AG09309 (cell line): ENCODE measurements around the gene RAB34.

Source experiments
- DNase-seq: peaks from one replicate; pipeline ENCODE4 v3.0.0-alpha.2; 2010; ENCODE audit warnings: low read depth
- H3K4me3 ChIP-seq: 2 replicates; pipeline ENCODE4 v1.5.1; 2011; ENCODE audit warnings: mild to moderate bottlenecking, low read depth, low read length, moderate library complexity; ENCODE audit not compliant: control insufficient read depth
- TF ChIP-seq, protein P1 (sequence below): IDR thresholded peaks from 2 replicates; pipeline ENCODE4 v1.5.1; 2011; ENCODE audit warnings: mild to moderate bottlenecking, low read depth, low read length, inconsistent platforms; ENCODE audit not compliant: insufficient read depth, control insufficient read depth; ENCODE audit errors: missing control alignments

The RAB34 gene

DNA sequence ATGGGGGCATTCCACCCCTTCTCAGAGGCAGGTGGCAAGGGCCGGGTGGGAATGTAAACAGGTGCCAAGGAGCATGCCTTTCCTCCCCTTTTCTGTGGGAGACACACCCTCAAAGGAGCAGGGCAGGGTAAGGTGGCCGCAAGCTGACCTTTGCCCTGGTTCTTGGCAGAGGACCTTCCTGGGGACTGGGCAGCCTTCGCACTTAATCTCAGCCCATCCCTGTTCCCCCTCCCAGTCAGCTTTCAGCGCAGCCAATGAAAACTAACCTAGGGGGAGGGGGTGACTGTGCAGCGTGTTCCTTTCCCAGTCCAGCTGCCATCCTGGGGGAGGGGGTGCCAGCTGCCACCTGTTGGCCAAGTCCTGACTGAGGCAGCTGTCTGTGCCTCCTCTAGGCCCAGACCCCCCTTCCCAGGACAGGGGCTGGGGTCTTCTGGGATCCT lies 29.0 kb upstream of the RAB34 start:
- no peak for DNase-seq
- TF ChIP-seq, protein P1, sequence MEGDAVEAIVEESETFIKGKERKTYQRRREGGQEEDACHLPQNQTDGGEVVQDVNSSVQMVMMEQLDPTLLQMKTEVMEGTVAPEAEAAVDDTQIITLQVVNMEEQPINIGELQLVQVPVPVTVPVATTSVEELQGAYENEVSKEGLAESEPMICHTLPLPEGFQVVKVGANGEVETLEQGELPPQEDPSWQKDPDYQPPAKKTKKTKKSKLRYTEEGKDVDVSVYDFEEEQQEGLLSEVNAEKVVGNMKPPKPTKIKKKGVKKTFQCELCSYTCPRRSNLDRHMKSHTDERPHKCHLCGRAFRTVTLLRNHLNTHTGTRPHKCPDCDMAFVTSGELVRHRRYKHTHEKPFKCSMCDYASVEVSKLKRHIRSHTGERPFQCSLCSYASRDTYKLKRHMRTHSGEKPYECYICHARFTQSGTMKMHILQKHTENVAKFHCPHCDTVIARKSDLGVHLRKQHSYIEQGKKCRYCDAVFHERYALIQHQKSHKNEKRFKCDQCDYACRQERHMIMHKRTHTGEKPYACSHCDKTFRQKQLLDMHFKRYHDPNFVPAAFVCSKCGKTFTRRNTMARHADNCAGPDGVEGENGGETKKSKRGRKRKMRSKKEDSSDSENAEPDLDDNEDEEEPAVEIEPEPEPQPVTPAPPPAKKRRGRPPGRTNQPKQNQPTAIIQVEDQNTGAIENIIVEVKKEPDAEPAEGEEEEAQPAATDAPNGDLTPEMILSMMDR, result no peak
- H3K4me3 ChIP-seq, result no peak overlapping the region

DNA sequence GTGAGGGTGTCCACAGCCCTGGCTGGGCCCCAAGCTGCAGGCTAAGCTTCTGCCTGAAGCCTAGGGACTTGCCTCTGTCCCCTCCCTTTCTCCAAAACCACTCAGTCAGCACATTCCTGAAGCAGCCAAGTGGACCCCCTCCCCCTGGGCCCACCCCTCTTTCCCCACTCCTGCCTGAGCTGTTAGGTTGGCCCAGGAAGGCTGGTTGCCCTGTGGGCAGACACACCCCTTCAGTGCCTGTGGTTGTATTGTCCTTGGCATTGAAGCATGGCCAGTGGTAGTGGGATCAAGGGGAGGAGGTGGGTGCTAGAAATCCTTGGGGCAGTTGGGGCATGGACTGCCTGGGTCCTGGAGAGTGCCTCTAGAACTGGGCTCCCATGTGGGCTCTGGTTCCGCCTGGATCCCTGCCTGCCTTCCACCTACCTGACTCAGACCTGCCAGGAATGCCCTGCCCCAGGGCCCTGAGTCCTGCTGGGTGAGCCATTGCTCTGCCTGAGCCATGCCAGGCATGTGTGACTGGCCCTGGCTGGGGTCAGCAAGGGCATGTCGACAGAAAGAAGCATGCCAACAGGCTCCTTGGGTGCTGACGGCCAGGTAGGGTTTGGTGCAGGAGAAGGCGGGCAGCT lies 28.2 kb upstream of the RAB34 start:
- H3K4me3 ChIP-seq, result peak overlapping the region; percentile 83
- no peak for DNase-seq
- TF ChIP-seq, protein P1, result no peak

DNA sequence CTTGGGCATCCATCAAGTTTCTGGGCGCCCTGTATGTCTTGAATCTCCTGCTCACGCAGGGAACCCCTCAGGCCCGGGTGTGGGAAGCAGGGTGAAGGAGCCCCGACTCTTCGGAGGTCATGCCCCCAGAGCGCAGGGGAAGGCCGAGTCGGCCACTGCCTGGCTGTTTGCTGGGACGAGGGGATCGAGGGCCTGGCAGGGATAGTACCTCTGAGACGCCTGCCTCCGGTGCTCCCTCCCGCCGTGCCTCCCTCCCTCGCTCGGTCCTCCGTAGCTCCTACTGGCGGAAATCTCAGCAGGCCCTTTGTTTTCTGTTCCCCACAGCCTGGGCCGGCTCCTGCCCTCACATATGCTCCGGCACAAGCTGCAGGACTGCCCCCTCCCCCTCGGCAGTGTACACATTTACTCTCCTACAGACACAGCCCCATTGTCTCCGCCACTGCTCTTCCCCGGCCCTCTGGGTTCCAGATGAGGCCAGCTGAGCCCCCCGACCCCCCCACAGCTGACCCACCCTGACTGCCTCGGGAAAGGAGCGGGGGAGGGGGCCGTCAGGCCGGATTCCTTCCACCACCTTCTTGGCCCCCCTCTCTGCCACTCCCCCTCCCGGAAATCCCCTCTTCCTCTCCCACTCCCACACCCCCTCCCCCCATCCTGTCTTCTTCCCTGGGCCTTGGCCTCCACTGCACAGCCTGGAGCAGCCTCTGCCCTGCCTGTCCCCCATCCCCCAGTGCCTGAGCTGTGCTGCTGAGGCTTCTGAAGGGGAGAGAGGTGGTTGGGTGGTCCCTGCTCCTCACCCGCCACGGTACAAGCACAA lies 27.5 kb upstream of the RAB34 start:
- no peak for DNase-seq
- H3K4me3 ChIP-seq, result peak overlapping the region; percentile 83
- TF ChIP-seq, protein P1, result no peak

DNA sequence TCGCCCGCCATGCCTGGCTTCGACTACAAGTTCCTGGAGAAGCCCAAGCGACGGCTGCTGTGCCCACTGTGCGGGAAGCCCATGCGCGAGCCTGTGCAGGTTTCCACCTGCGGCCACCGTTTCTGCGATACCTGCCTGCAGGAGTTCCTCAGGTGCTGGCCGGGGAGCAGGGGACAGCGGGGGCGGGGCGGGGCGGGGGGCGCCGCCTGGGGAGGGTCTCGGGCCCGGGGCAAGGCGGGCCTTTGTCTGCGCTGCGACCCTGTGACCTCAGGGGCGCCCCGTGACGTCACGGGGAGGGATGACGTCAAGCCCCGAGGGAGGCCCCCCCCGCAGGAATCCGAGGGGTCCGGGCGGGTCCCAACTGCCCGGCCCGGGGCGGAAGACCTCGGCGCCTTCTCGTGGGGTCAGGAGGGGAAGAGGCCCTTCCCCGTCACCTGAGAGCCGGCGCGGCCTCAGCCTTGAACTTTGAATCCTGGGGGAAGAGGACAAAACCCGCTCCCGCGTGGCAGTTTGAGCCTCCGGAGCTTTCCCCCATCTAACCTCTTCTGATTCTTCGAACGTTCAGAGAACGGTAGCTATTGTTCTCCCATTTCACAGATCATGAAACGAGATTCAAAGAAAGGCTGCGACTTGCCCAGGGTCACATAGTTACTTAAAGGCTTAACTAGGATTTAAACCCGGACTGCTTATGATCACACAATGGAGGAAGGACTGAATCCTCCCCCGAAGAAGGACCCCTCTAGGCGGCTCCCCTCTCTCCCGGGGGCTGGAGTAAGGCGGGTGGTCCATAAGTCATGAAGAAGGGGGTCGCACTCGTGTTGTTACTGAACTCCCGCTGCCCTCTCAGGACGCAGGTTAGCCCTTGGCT lies 26.7 kb upstream of the RAB34 start:
- peak overlapping the region; percentile 83 for H3K4me3 ChIP-seq
- DNase-seq, result no peak
- TF ChIP-seq, protein P1, result no peak

DNA sequence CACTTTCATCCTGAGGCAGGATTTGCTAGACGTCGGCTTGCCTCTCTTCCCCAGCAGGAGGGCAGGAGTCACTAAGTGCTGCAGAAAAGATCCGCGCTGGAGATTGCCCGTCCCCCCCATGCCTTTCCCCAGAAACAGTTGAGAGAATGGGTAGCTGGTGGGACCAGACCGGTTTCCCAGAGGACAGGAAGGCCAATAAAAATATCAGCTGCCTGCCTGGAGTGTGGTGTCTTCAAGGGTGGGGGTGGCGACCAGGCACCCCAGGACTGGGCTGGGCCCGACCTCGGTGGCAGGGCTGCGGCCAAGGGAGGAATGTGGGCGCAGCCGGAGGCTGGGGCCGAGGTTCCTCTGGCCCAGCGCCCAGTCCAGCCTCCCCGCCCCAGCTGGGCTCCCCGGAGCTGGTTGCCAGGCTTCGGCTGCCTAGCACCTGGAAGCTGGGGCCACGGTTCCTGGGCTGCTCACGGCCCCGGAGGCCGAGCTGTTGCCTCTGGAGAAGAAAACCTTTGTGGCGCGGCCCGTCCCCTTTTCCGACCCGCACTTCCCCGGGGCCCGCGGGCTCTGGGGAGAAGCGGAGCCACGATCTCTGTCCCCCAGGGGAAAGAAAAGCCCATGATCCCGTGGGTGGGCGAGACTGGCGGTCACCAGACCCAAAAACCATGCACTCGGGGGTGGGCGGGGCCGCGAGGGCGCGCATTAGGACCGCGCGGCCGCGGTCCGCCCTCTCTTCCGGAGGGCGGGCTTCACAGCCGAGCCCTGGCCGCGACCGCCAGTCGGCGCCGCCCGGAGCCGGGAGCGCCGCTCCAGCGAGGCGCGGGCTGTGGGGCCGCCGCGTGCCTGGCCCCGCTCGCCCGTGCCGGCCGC lies 25.8 kb upstream of the RAB34 start, which contains the start of gene TRAF4:
TSS of gene TRAF4 (plus strand) at position 769 of the 861 bp plus-strand sequence. CDS start 102 bp downstream, outside the sequence.
- peak within 1 kb of the TSS; percentile 83 for H3K4me3 ChIP-seq
- TF ChIP-seq, protein P1, result no peak
- peak; percentile 78 for DNase-seq
